ENCODE results near the gene PALM3.
"Not testable (repeated sequence)": the region's sequence is repeated elsewhere in the genome, so short reads cannot be mapped to it uniquely, and the experiment has no call there.

PALM3 gene

GRCh38 chr19:14030997-14031718, 30.7 kb downstream of the PALM3 start:
- DNase-seq = no peak

GRCh38 chr19:14028901-14029300, 33.0 kb downstream of the PALM3 start:
- DNase-seq = no peak

DNA sequence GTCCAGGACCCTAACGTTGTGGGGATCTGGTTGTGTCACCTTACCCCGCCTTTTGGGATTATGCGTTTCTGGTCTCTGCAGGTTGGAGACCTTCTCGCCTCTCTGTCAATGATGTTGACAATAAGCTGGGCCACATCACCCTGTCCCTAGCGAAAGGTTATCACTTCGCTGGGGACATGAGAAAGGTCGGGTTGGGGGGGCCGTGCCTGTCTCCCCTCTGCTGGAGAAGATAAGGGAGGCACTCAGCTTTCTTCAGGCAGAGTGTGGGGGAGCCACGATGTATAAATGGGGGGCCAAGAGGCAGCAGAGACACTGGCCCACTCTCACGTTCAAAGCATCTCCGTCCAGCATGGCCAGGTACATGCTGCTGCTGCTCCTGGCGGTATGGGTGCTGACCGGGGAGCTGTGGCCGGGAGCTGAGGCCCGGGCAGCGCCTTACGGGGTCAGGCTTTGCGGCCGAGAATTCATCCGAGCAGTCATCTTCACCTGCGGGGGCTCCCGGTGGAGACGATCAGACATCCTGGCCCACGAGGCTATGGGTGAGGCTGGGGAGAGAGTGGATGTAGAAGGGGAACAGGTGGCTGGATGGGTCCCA, 33.9 kb downstream of the PALM3 start, which contains the start of gene RLN3:
Gene RLN3, plus strand, starts transcription at position 293 of the 595 bp plus-strand sequence. Its CDS starts 57 bp downstream, at position 350.
- DNase-seq = no peak

GRCh38 chr19:14026652-14027192, 35.2 kb downstream of the PALM3 start:
- DNase-seq = not testable (repeated sequence)

DNA sequence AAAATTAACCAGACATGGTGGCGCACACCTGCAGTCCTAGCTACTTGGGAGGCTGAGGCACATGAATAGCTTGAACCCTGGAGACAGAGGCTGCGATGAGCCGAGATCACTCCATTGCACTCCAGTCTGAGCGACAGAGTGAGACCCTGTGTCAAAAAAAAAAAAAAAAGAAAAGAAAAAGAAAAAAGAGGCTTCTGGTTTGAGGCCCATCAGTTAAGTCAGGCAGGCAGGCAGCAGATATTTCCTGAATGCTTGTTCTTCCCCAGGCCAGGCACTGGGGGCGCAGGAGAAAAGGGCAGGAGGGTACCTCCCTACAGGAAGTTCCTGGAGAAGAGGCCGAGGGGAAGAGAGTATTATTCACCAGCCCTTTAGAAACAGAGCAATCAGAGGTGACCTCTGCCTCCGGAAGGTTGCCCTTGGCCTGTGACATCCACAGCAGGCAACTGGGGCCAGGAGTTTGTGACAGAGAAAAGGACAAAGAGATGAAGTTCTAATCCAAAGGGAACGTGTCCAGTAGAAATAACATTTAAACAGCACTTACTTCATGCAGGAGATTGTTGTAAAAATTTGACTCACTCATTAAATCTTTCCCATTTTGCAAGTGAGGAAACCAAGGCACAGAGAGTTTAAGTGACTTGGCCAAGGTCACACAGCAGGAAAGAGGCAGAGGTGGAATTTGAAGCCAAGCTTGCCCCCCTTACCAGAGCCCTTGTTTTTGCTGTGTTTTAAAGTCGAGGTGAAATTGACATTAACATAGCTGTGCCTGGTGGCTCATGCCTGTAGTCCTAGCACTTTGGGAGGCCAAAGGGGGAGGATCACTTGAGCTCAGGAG, 38.3 kb downstream of the PALM3 start:
- DNase-seq = no peak

DNA sequence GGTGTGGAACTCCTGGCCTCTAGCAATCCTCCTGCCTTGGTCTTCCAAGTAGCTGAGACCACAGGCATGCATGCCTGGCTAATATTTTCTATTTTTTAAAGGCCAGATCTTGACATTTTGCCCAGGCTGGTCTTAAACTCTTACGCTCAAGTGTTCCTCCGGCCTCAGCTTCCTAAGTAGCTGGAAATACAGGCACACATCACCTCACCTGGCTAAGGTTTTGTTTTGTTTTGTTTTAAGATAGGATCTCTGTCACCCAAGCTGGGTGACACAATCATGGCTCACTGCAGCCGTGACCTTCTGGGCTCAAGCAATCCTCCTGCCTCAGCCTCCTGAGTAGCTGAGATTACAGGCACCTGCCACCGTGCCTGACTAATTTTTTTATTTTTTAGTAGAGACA, 39.4 kb downstream of the PALM3 start:
- no peak for DNase-seq

GRCh38 chr19:14021474-14021873, 40.4 kb downstream of the PALM3 start:
- no peak for DNase-seq

GRCh38 chr19:14019739-14020138, 42.1 kb downstream of the PALM3 start:
- not testable (repeated sequence) for DNase-seq

- no peak for DNase-seq
These were observed 42.8 kb downstream of the PALM3 start for GRCh38 chr19:14019100-14019499.

DNA sequence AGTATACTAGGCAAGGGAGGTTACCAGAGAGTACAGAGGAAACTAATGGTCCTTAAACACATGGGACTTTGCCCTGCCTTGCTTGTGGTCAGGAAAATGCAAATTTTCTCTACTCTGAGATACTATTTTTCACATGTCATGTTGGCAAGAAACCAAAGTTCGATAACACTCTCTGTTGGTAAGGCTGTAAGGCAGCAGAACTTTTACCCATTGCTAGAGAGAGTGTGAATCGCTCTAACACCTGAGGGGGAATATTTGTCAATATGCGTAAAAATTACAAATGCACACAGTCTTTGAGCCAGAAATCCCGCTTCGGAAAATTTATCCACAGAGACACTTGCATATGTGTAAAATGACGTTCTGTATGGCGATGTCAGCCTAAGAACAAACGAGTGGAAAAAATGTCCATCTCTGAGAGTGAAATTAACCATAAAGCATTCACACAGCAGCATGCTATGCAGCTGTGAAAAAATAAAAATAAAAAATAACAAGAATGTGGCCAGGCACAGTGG, 46.3 kb downstream of the PALM3 start:
- DNase-seq = no peak

DNA sequence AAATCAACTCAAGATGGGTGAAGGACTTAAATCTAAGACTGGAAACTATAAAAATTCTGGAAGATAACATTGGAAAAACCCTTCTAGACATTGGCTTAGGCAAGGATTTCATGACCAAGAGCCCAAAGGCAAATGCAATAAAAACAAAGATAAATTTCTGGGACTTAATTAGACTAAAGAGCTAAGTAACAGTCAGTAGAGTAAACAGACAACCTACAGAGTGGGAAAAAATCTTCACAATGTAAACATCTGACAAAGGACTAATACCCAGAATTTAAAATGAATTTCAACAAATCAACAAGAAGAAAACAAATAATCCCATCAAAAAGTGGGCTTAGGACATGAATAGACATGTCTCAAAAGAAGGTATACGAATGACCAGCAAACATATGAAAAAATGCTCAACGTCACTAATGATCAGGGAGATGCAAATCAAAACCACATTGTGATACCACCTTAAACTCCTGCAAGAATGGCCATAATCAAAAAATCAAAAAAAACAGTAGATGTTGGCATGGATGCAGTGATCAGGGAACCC, 49.4 kb downstream of the PALM3 start:
- no peak for DNase-seq

DNA sequence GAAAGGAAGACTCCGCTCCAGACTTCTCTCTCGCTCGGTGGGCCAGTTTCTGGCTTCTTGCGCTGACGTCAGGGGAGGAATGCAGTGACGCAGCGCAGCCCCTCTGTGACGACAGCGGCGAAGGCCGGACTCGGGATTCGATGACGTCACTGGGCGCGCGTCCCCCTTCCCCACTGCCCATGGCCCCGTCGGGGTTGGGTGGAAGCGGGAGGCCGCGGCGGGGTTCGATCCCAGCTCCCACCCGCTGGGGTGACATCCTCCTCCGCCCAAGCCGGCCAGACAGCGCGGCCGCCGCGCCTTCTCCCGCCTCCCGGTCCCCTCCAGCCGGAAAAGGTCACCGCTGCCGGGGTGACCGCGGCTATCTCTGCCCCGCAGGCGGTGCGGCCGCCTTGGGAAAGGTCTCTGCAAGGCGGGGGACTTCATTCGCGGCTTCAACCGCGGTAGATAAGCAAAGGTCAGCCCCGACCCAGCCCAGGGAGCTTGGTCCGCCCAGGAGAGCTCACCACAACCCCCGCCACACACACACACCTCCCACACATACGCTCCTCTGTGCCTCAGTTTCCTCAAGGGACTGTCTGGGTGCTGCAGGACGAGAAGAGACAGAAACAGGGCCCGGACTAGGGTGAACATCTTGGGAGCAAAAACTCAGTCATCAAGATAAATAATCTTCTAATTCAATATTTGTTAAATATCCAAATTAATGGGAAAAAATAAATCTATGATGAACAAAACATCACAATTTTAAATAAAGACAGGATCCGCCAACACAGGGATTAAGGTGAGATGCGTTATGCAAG, 54.9 kb downstream of the PALM3 start:
- peak in 1 of 4 experiments; percentile 80 for DNase-seq

GRCh38 chr19:14006085-14006765, 55.7 kb downstream of the PALM3 start, which contains the start of gene RFX1:
Gene RFX1 (minus strand): TSS chr19:14006320. CDS start chr19:13993843, 12,477 bp downstream.
- peak; percentile 99 to 100 (median 100) for DNase-seq

DNA sequence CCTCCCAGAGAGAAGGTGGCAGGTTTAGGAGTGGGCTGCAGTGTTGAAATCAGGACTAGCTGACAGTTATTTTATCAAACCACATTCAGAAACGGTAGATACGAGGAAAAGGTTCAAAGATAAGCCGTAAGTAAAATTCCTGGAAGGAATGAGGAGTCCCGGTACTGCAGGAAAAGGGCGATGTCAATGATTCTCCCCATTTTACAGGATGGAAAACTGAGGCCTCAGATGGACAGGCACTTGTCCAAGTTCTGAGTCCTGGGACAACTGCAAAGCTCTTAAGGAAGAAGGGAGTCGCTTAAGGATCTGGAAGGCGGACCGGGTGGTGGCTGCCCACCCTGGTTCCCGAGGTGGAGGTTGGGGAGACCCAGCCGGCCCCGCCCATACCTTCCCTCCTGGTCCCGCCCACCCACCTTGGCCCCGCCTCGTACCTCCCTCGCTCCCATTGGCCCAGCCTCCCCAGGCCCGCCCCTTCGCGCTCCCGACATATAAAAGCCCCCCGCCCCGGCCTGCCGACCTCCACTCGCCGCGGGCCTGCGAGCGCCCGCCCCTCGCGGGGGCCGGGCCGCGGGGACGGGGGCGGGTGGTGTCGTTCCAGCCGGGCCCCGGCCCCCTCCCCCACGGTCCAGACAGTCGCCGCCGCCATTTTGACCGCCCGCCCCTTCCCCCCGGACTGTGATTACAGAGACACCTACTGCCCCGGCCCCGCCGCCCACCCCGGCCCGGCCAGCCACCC, 56.4 kb downstream of the PALM3 start:
- peak; percentile 81 to 87 (median 84) for DNase-seq

GRCh38 chr19:14004619-14005348, 57.1 kb downstream of the PALM3 start:
- no peak for DNase-seq

Measured in activated CD4-positive, CD25-positive, alpha-beta regulatory T cell (primary cell).